Breast epithelium (tissue), 3 donors: ENCODE results near the gene LPP.

Experiments used
- POLR2A ChIP-seq: fragments of 450-650 bp; IDR thresholded peaks from one replicate; pipeline ENCODE4 v1.6.1; 2016; ENCODE audit warnings: antibody characterized with exemption, mild to moderate bottlenecking, moderate library complexity
- POLR2AphosphoS5 ChIP-seq, 3 donors: sonication (generic); formaldehyde crosslinking; IDR thresholded peaks; one replicate each; pipeline ENCODE4 v1.6.1; 2017; ENCODE audit warnings: antibody characterized with exemption in 3 of 3
- TF ChIP-seq, protein P1 (sequence below), 3 donors: fragments of 450-650 bp; IDR thresholded peaks; one replicate each; pipeline ENCODE4 v1.5.1; 2016 to 2017; ENCODE audit warnings: antibody characterized with exemption in 3 of 3, mild to moderate bottlenecking in 3 of 3, moderate library complexity in 3 of 3

DNA sequence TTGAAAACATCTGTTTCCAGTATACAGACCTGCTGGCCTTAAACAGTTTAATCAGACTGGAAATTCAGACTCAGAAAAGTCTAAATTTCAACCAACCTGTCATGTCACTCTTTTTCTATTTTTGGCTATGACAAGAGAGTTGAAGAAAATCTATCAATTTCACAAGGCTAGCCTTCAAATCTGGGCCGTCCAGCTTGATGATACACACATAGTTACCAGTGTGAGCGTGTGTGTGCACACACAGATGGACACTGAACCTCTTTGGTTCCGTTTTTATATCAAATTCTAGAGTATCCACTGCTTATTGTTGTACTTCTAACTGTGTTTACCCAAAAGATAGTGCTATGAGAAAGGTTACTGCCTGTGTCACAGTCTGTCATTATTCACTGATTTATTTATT, 368.2 kb downstream of the LPP start:
- TF ChIP-seq POLR2A (no peak), POLR2AphosphoS5 (IDR thresholded peaks at IDR 0.05) (no peak)
- TF ChIP-seq, protein P1, sequence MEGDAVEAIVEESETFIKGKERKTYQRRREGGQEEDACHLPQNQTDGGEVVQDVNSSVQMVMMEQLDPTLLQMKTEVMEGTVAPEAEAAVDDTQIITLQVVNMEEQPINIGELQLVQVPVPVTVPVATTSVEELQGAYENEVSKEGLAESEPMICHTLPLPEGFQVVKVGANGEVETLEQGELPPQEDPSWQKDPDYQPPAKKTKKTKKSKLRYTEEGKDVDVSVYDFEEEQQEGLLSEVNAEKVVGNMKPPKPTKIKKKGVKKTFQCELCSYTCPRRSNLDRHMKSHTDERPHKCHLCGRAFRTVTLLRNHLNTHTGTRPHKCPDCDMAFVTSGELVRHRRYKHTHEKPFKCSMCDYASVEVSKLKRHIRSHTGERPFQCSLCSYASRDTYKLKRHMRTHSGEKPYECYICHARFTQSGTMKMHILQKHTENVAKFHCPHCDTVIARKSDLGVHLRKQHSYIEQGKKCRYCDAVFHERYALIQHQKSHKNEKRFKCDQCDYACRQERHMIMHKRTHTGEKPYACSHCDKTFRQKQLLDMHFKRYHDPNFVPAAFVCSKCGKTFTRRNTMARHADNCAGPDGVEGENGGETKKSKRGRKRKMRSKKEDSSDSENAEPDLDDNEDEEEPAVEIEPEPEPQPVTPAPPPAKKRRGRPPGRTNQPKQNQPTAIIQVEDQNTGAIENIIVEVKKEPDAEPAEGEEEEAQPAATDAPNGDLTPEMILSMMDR (IDR thresholded peaks at IDR 0.05), result no peak
